ENCODE data around the gene CNPY4.
A peak's percentile ranks its signal among the peaks of the same experiment; 100 is the strongest.

The CNPY4 gene

DNA sequence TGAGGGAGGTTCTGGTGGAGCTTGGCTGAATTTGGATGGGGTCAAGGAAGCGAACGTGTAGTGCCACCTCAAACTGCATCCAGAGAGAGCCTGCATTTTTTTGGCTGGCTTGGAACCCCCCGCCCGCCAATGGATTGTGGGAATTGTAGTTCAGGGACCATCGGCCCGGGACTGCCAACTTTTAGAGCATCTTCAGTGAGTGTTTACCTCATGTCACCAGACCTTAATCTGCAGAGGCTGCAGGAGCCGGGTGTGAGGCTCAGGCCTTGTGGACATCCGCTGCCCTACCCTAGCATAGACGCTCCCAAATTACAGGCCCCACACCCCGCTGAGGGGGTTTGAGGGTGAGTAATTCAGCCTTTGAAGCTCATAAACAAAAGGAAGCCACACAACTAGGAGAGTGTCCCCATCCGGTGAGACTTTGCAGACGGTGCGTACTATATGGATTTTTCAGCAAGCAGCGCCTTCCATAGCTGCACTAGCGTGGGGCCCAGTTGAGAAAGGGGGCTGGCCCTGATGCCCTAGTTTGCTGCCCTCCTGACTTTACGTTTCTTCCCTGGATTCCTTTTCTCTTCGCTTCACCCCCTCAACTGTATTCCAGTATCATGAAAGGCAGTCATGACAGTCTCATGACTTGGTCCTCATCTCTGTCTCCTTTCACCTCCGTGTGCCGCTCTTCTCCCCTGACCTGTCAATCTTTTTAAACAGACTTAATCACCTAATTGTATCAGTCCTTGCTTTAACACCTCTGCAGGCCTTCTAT lies 717 bp downstream of the CNPY4 start:
- Histone ChIP-seq H2BK12ac (ENCODE audit: low read length in 2 of 2) (peak overlapping the region; percentile 56 to 75), H3K27me3 (ENCODE audit: control insufficient read depth in 1 of 2, insufficient read depth in 1 of 2, low read length in 2 of 2) (no peaks in the 10 kb centered on the region), H3K27ac (ENCODE audit: low read length, poor library complexity, severe bottlenecking) (peak overlapping the region; percentile 53), H3K14ac (ENCODE audit: low read length in 2 of 2) (no peak overlapping the region), H3K23ac (ENCODE audit: low read length in 2 of 2) (no peak overlapping the region), H2AFZ (ENCODE audit: low read depth, low read length) (no peak overlapping the region), H3K4me2 (ENCODE audit: low read length, poor library complexity, severe bottlenecking) (peak overlapping the region; percentile 82), H2BK120ac (ENCODE audit: low read depth, low read length) (peak overlapping the region; percentile 42), H2BK15ac (ENCODE audit: low read depth, poor library complexity, severe bottlenecking) (peak overlapping the region; percentile 78), H3K79me1 (replicated peaks; ENCODE audit: low read length, poor library complexity, severe bottlenecking) (peaks cover 27% of the 10 kb centered on the region), H3K4me1 (ENCODE audit: control insufficient read depth, insufficient read depth, low read depth, low read length) (peaks cover 11% of the 10 kb centered on the region), H3K4me3 (ENCODE audit: insufficient read depth in 1 of 2, low read depth in 1 of 2, low read length in 2 of 2) (peak overlapping the region; percentile 64 to 97), H3K4ac (ENCODE audit: low read depth in 1 of 2, low read length in 2 of 2) (peak overlapping the region in 1 of 2 experiments; percentile 65), H3K9ac (ENCODE audit: low read length) (peak overlapping the region; percentile 94), H3K36me3 (ENCODE audit: control insufficient read depth in 1 of 2, insufficient read depth in 2 of 2, low read depth in 1 of 2, low read length in 2 of 2) (peaks cover 20 to 25% of the 10 kb centered on the region in 2 experiments), H4K8ac (ENCODE audit: low read length) (peak overlapping the region; percentile 71), H4K91ac (ENCODE audit: low read length) (peak overlapping the region; percentile 64), H3K9me3 (ENCODE audit: control insufficient read depth, low read length) (no peaks in the 10 kb centered on the region), H2AK5ac (ENCODE audit: low read length, severe bottlenecking) (no peak overlapping the region), H3K18ac (ENCODE audit: low read depth in 1 of 2, low read length in 2 of 2) (peak overlapping the region; percentile 71 to 80), H2BK5ac (ENCODE audit: low read depth, low read length, poor library complexity, severe bottlenecking) (no peak overlapping the region)
- 10% methylated on average over 16 of the region's 19 CpGs for WGBS
- DNase-seq: peak; percentile 84

DNA sequence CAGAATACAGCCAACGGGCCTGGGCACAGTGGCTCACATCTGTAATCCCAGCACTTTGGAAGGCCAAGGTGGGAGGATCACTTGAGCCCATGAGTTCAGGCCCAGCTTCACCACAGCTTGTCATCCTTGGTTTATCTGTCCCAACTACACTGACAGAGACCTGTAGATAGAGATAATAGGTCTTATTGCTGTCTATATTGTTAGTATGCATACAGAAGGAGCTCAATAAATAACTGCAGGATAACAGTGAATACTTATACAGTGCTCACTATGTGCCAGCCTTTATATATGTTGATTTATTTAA lies 1.3 kb downstream of the CNPY4 start:
- H3K27me3 ChIP-seq (ENCODE audit: control insufficient read depth in 1 of 2, insufficient read depth in 1 of 2, low read length in 2 of 2): no peaks in the 10 kb centered on the region
- peaks cover 11% of the 10 kb centered on the region for H3K4me1 ChIP-seq (ENCODE audit: control insufficient read depth, insufficient read depth, low read depth, low read length)
- peak overlapping the region; percentile 42 for H2BK120ac ChIP-seq (ENCODE audit: low read depth, low read length)
- H2AFZ ChIP-seq (ENCODE audit: low read depth, low read length): no peak overlapping the region
- no peak overlapping the region for H3K23ac ChIP-seq (ENCODE audit: low read length in 2 of 2)
- H2AK5ac ChIP-seq (ENCODE audit: low read length, severe bottlenecking): no peak overlapping the region
- DNase-seq: no peak
- peak overlapping the region; percentile 71 for H4K8ac ChIP-seq (ENCODE audit: low read length)
- peak overlapping the region; percentile 0 for H3K27ac ChIP-seq (ENCODE audit: low read length, poor library complexity, severe bottlenecking)
- H3K36me3 ChIP-seq (ENCODE audit: control insufficient read depth in 1 of 2, insufficient read depth in 2 of 2, low read depth in 1 of 2, low read length in 2 of 2): peaks cover 20 to 29% of the 10 kb centered on the region in 2 experiments
- 74% methylated on average over 1 of the region's 1 CpG for WGBS
- H3K9me3 ChIP-seq (ENCODE audit: control insufficient read depth, low read length): no peaks in the 10 kb centered on the region
- peak overlapping the region in 1 of 2 experiments; percentile 56 for H2BK12ac ChIP-seq (ENCODE audit: low read length in 2 of 2)
- H3K9ac ChIP-seq (ENCODE audit: low read length): peak overlapping the region; percentile 94
- peak overlapping the region; percentile 82 for H3K4me2 ChIP-seq (ENCODE audit: low read length, poor library complexity, severe bottlenecking)
- peak overlapping the region in 1 of 2 experiments; percentile 97 for H3K4me3 ChIP-seq (ENCODE audit: insufficient read depth in 1 of 2, low read depth in 1 of 2, low read length in 2 of 2)
- no peak overlapping the region for H2BK15ac ChIP-seq (ENCODE audit: low read depth, poor library complexity, severe bottlenecking)
- H4K91ac ChIP-seq (ENCODE audit: low read length): peak overlapping the region; percentile 55
- H3K79me1 ChIP-seq (replicated peaks; ENCODE audit: low read length, poor library complexity, severe bottlenecking): peaks cover 31% of the 10 kb centered on the region
- H3K4ac ChIP-seq (ENCODE audit: low read depth in 1 of 2, low read length in 2 of 2): peak overlapping the region in 1 of 2 experiments; percentile 65
- H3K14ac ChIP-seq (ENCODE audit: low read length in 2 of 2): no peak overlapping the region
- H2BK5ac ChIP-seq (ENCODE audit: low read depth, low read length, poor library complexity, severe bottlenecking): no peak overlapping the region
- H3K18ac ChIP-seq (ENCODE audit: low read depth in 1 of 2, low read length in 2 of 2): peak overlapping the region in 1 of 2 experiments; percentile 71

DNA sequence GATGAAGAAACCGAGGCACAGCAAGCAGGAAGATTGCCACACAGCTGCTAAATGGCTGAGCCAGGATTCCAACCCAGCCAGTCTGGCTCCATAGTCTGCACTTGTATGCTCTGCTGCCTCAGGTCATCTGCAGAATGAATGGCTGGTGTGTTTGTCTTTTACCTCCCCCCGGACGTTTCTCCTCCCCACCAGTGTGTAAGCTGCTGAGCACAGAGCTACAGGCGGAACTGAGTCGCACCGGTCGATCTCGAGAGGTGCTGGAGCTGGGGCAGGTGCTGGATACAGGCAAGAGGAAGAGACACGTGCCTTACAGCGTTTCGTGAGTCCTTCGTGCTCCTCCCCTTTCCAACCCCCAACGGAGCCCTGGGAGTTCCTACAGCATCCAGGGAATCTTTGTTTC lies 2.6 kb downstream of the CNPY4 start:
- Histone ChIP-seq H3K27me3 (ENCODE audit: control insufficient read depth in 1 of 2, insufficient read depth in 1 of 2, low read length in 2 of 2) (no peaks in the 10 kb centered on the region), H3K14ac (ENCODE audit: low read length in 2 of 2) (no peak overlapping the region), H2BK5ac (ENCODE audit: low read depth, low read length, poor library complexity, severe bottlenecking) (no peak overlapping the region), H2BK12ac (ENCODE audit: low read length in 2 of 2) (peak overlapping the region in 1 of 2 experiments; percentile 21), H2BK15ac (ENCODE audit: low read depth, poor library complexity, severe bottlenecking) (peak overlapping the region; percentile 6), H3K4me2 (ENCODE audit: low read length, poor library complexity, severe bottlenecking) (no peak overlapping the region), H2AK5ac (ENCODE audit: low read length, severe bottlenecking) (no peak overlapping the region), H2AFZ (ENCODE audit: low read depth, low read length) (no peak overlapping the region), H2BK120ac (ENCODE audit: low read depth, low read length) (no peak overlapping the region), H4K8ac (ENCODE audit: low read length) (no peak overlapping the region), H3K27ac (ENCODE audit: low read length, poor library complexity, severe bottlenecking) (no peak overlapping the region), H3K9ac (ENCODE audit: low read length) (no peak overlapping the region), H3K23ac (ENCODE audit: low read length in 2 of 2) (no peak overlapping the region), H3K4ac (ENCODE audit: low read depth in 1 of 2, low read length in 2 of 2) (peak overlapping the region in 1 of 2 experiments; percentile 15), H4K91ac (ENCODE audit: low read length) (no peak overlapping the region), H3K4me1 (ENCODE audit: control insufficient read depth, insufficient read depth, low read depth, low read length) (peaks cover 15% of the 10 kb centered on the region), H3K36me3 (ENCODE audit: control insufficient read depth in 1 of 2, insufficient read depth in 2 of 2, low read depth in 1 of 2, low read length in 2 of 2) (peaks cover 20 to 29% of the 10 kb centered on the region in 2 experiments), H3K9me3 (ENCODE audit: control insufficient read depth, low read length) (no peaks in the 10 kb centered on the region), H3K4me3 (ENCODE audit: insufficient read depth in 1 of 2, low read depth in 1 of 2, low read length in 2 of 2) (no peak overlapping the region), H3K79me1 (replicated peaks; ENCODE audit: low read length, poor library complexity, severe bottlenecking) (peaks cover 28% of the 10 kb centered on the region), H3K18ac (ENCODE audit: low read depth in 1 of 2, low read length in 2 of 2) (no peak overlapping the region)
- DNase-seq: no peak
- 86% methylated on average over 13 of the region's 13 CpGs for WGBS

DNA sequence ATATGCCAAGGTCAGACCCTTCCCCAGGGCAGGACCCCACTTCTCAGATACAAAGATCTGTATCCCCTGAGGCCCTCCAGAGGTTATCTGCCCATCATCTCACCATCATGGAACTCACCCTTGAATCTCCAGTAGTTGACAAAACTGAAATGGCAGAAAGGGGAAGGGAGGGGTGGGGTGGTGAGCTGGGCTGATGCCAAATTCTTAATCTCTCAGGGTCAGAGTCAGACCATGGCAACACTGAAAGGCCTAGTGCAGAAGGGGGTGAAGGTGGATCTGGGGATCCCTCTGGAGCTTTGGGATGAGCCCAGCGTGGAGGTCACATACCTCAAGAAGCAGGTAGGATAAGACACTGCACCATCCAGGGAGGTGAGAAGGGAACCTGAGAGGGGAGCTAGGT lies 3.1 kb downstream of the CNPY4 start:
- Histone ChIP-seq H3K79me1 (replicated peaks; ENCODE audit: low read length, poor library complexity, severe bottlenecking) (peaks cover 32% of the 10 kb centered on the region), H3K23ac (ENCODE audit: low read length in 2 of 2) (no peak overlapping the region), H3K4me2 (ENCODE audit: low read length, poor library complexity, severe bottlenecking) (no peak overlapping the region), H3K18ac (ENCODE audit: low read depth in 1 of 2, low read length in 2 of 2) (no peak overlapping the region), H3K9ac (ENCODE audit: low read length) (no peak overlapping the region), H3K36me3 (ENCODE audit: control insufficient read depth in 1 of 2, insufficient read depth in 2 of 2, low read depth in 1 of 2, low read length in 2 of 2) (peaks cover 20 to 29% of the 10 kb centered on the region in 2 experiments), H3K4ac (ENCODE audit: low read depth in 1 of 2, low read length in 2 of 2) (no peak overlapping the region), H2AK5ac (ENCODE audit: low read length, severe bottlenecking) (no peak overlapping the region), H2BK120ac (ENCODE audit: low read depth, low read length) (no peak overlapping the region), H3K14ac (ENCODE audit: low read length in 2 of 2) (no peak overlapping the region), H4K91ac (ENCODE audit: low read length) (no peak overlapping the region), H4K8ac (ENCODE audit: low read length) (no peak overlapping the region), H3K9me3 (ENCODE audit: control insufficient read depth, low read length) (no peaks in the 10 kb centered on the region), H3K27ac (ENCODE audit: low read length, poor library complexity, severe bottlenecking) (no peak overlapping the region), H2BK12ac (ENCODE audit: low read length in 2 of 2) (no peak overlapping the region), H2BK15ac (ENCODE audit: low read depth, poor library complexity, severe bottlenecking) (no peak overlapping the region), H2AFZ (ENCODE audit: low read depth, low read length) (no peak overlapping the region), H3K27me3 (ENCODE audit: control insufficient read depth in 1 of 2, insufficient read depth in 1 of 2, low read length in 2 of 2) (no peaks in the 10 kb centered on the region), H3K4me1 (ENCODE audit: control insufficient read depth, insufficient read depth, low read depth, low read length) (peaks cover 19% of the 10 kb centered on the region), H3K4me3 (ENCODE audit: insufficient read depth in 1 of 2, low read depth in 1 of 2, low read length in 2 of 2) (no peak overlapping the region), H2BK5ac (ENCODE audit: low read depth, low read length, poor library complexity, severe bottlenecking) (no peak overlapping the region)
- DNase-seq: no peak
- 100% methylated on average over 1 of the region's 1 CpG for WGBS
